K562 (cell line): ENCODE data around the gene LSM14B. TPM values are rescaled to one million over a fixed set of nuclear protein-coding genes. Genes with fewer than 3 reads are reported as not detected.

Source experiments
- ATAC-seq: fragments of 200-7000 bp; cut with Tn5 transposase; 3 replicates; pipeline ENCODE4 v1.9.1; 2020; ENCODE audit warnings: moderate library complexity
- BruUV-seq: library from RNA; stranded (reverse); fragments of 400-500 nt; replicated peaks from 2 replicates; lab custom pipeline; 2021; lab: Mats Ljungman, UMichigan
- CTCF ChIA-PET: fragments of 300-600 bp; formaldehyde crosslinking; extraction: SDS; loops from one replicate; lab custom pipeline; 2021; ENCODE audit warnings: low intra/inter-chr PET ratio; lab: Yijun Ruan, JAX
- POLR2A ChIA-PET: fragments of 300-600, 350-650 bp; sonication (Branson Sonifier 250); formaldehyde crosslinking; extraction: SDS; loops from one replicate; lab custom pipeline; 2021; ENCODE audit warnings: antibody characterized with exemption, inconsistent platforms; lab: Yijun Ruan, JAX
- DNase-seq, 4 experiments: peaks; one replicate each; pipeline versions ENCODE4 v3.0.0 to v3.0.0-alpha.2; 2011 to 2018; ENCODE audit warnings: low spot score in 3 of 4, mixed read lengths in 3 of 4; ENCODE audit errors: extremely low read depth in 1 of 4
- FAIRE-seq: peaks from 2 replicates; lab custom pipeline; 2011; peaks lifted over from hg19 to GRCh38; lab: Jason Lieb, UNC
- H2AFZ ChIP-seq: 2 replicates; pipeline ENCODE4 v1.6.0; 2011; ENCODE audit warnings: low read depth, low read length, control low read depth, inconsistent platforms
- H3K27ac ChIP-seq: fragments of 200-600 bp; 3 replicates; pipeline ENCODE4 v1.8.0; 2011; ENCODE audit warnings: low read depth, mild to moderate bottlenecking, control low read depth, inconsistent platforms, low read length, moderate library complexity, mixed read lengths; ENCODE audit errors: extremely low read depth
- H3K27me3 ChIP-seq, 2 experiments: fragments of 300-600 bp in 1 of 2; 2 replicates in 1 of 2; 3 replicates in 1 of 2; pipeline versions ENCODE4 v1.6.0 to v1.8.0; 2011; ENCODE audit warnings: inconsistent platforms in 2 of 2, low read length in 2 of 2, mild to moderate bottlenecking in 1 of 2, mixed read lengths in 1 of 2, moderate library complexity in 1 of 2; ENCODE audit not compliant: control insufficient read depth in 2 of 2, insufficient read depth in 2 of 2
- H3K36me3 ChIP-seq: fragments of 300-600 bp; 3 replicates; pipeline ENCODE4 v1.8.0; 2011; ENCODE audit warnings: mild to moderate bottlenecking, low read length, inconsistent platforms; ENCODE audit not compliant: control insufficient read depth, insufficient read depth
- H3K4me1 ChIP-seq, 2 experiments: fragments of 200-600 bp in 1 of 2; replicated peaks in 1 of 2; 2 replicates in 1 of 2; 3 replicates in 1 of 2; pipeline versions ENCODE4 v1.5.1 to v1.8.0; 2011; ENCODE audit warnings: inconsistent platforms in 2 of 2, low read length in 2 of 2, mild to moderate bottlenecking in 1 of 2, mixed read lengths in 1 of 2, moderate library complexity in 1 of 2; ENCODE audit not compliant: control insufficient read depth in 2 of 2, insufficient read depth in 2 of 2
- H3K4me2 ChIP-seq: 2 replicates; pipeline ENCODE4 v1.6.1; 2011; ENCODE audit warnings: low read length, control low read depth, inconsistent platforms, mixed read lengths; ENCODE audit not compliant: insufficient read depth
- H3K4me3 ChIP-seq: fragments of 200-600 bp; sonication (generic), shearing (Covaris generic); 2 replicates; pipeline ENCODE4 v1.5.1; 2016; ENCODE audit warnings: control low read depth, inconsistent platforms
- H3K79me2 ChIP-seq: fragments of 200-600 bp; 3 replicates; pipeline ENCODE4 v1.8.0; 2011; ENCODE audit warnings: low read length, inconsistent platforms; ENCODE audit not compliant: control insufficient read depth, insufficient read depth
- H3K9ac ChIP-seq, 2 experiments: 2 replicates each; pipeline versions ENCODE4 v1.6.0 to v1.6.1; 2011; ENCODE audit warnings: low read depth in 2 of 2, low read length in 2 of 2, control low read depth in 1 of 2, inconsistent platforms in 1 of 2, mild to moderate bottlenecking in 1 of 2, mixed read lengths in 1 of 2; ENCODE audit not compliant: insufficient read depth in 1 of 2
- H3K9me1 ChIP-seq: one replicate; pipeline ENCODE4 v1.6.0; 2011; ENCODE audit warnings: inconsistent platforms, mild to moderate bottlenecking, low read length, moderate library complexity; ENCODE audit not compliant: control insufficient read depth, insufficient read depth
- H3K9me3 ChIP-seq: replicated peaks from 2 replicates; pipeline ENCODE4 v1.5.1; 2011; ENCODE audit warnings: low read depth, low read length, inconsistent platforms; ENCODE audit not compliant: control insufficient read depth, insufficient read depth
- H4K20me1 ChIP-seq: replicated peaks from 2 replicates; pipeline ENCODE4 v1.6.1; 2011; ENCODE audit warnings: low read length, inconsistent platforms, mixed read lengths; ENCODE audit not compliant: control insufficient read depth, insufficient read depth
- BRD9 ChIP-seq: fragments of 450-650 bp; IDR thresholded peaks from 2 replicates; pipeline ENCODE4 v1.6.1; 2018; ENCODE audit warnings: low read depth; ENCODE audit not compliant: partially characterized antibody
- CLOCK ChIP-seq: fragments of 250-450 bp; sonication (Bioruptor Pico); IDR thresholded peaks from 2 replicates; pipeline ENCODE4 v1.4.0; 2020; ENCODE audit warnings: mild to moderate bottlenecking, moderate library complexity, borderline replicate concordance
- E4F1 ChIP-seq: fragments of 250-450 bp; sonication (Bioruptor Pico); IDR thresholded peaks from 2 replicates; pipeline ENCODE4 v1.5.0; 2021; ENCODE audit warnings: mild to moderate bottlenecking, borderline replicate concordance
- HOXB6 ChIP-seq: fragments of 250-450 bp; sonication (Bioruptor Pico); IDR thresholded peaks from 2 replicates; pipeline ENCODE4 v1.5.1; 2022; ENCODE audit warnings: mild to moderate bottlenecking, borderline replicate concordance
- POLR2H ChIP-seq: IDR thresholded peaks from 2 replicates; pipeline ENCODE4 v1.6.1; 2016; ENCODE audit warnings: missing genetic modification characterization, low read depth, mild to moderate bottlenecking, control low read depth, missing compliant biosample characterization, moderate library complexity
- SMARCA4 ChIP-seq: fragments of 450-650 bp; IDR thresholded peaks from 2 replicates; pipeline ENCODE4 v1.6.1; 2016
- U2AF2 ChIP-seq: fragments of 200-400 bp; formaldehyde crosslinking; optimal IDR thresholded peaks from 2 replicates; pipeline ENCODE3; 2017; ENCODE audit warnings: low read depth, mild to moderate bottlenecking, low read length
- USF2 ChIP-seq: sonication (generic); formaldehyde crosslinking; IDR thresholded peaks from 2 replicates; pipeline ENCODE4 v1.5.0; 2020; ENCODE audit warnings: missing genetic modification reagents
- WGBS: fragments of 100-300 bp; shearing (Covaris generic); methylation state at CpG from one replicate; pipeline ENCODE4 v1.1.6; 2016; ENCODE audit warnings: low coverage, mixed read lengths; ENCODE audit not compliant: insufficient coverage; ENCODE audit errors: missing lambda C conversion rate; 5-methylcytosine and 5-hydroxymethylcytosine counted together
- in situ Hi-C: fragments of 300-500 bp; cut with MboI; formaldehyde crosslinking; loops from 4 replicates; pipeline ENCODE4 v1.15.0; 2018; ENCODE audit warnings: inconsistent platforms, mixed read lengths
- intact Hi-C: fragments of 100-400 bp; cut with micrococcal nuclease; formaldehyde crosslinking; loops from 2 replicates; pipeline ENCODE4 v1.14.2; 2022
- polyA plus RNA-seq, 8 experiments: library from polyadenylated mRNA; depleted of rRNA in 4 of 8; stranded (reverse) in 5 of 8; unstranded in 3 of 8; fragments of >200 nt; fragmentation: Nextera tagmentation in 2 of 8; fragmentation: Illumina TruSeq in 1 of 8; extraction: Ambion mirVana in 2 of 8; extraction: Trizol in 1 of 8; gene quantifications; 2 replicates each; pipeline versions ENCODE4 v1.2.1 to v1.2.3, GENCODE V29; 2011 to 2014; ENCODE audit warnings: inconsistent platforms in 1 of 8, missing spikeins in 1 of 8
- total RNA-seq, 7 experiments: library from RNA; depleted of rRNA in 6 of 7; stranded (reverse); fragments of >200 nt in 6 of 7; fragmentation: Illumina TruSeq in 2 of 7; extraction: Trizol in 2 of 7; gene quantifications; 2 replicates each; pipeline versions ENCODE4 v1.2.1 to v1.2.3, GENCODE V29; 2011 to 2021; ENCODE audit warnings: low replicate concordance in 1 of 7

Gene LSM14B
- total and polyA plus RNA-seq, 9 of the 15 experiments (the other 6 are each of a cell fraction or from before 2014, with no cell fraction given) = 0.66 to 36.0 (median 20.2) TPM

- no peak for TF ChIP-seq E4F1
- TF ChIP-seq USF2 (CRISPR knock-in tag) = no peak
- no peak for TF ChIP-seq U2AF2
- TF ChIP-seq BRD9 = no peak
Measured at GRCh38 chr20:62096421-62097380, 25.6 kb upstream of the LSM14B start (continued).

GRCh38 chr20:62097881-62098407 is 24.3 kb upstream of the LSM14B start:
- Histone ChIP-seq H2AFZ (no peak overlapping the region), H3K4me1 (peaks cover 0 to 23% of the 10 kb centered on the region in 2 experiments; a peak in 2 of 5 replicates), H3K36me3 (no peaks in the 10 kb centered on the region), H3K79me2 (no peaks in the 10 kb centered on the region), H3K9me1 (no peaks in the 10 kb centered on the region), H3K4me2 (no peak overlapping the region), H3K9me3 (no peaks in the 10 kb centered on the region), H3K4me3 (no peak overlapping the region), H3K27ac (no peak overlapping the region), H4K20me1 (no peaks in the 10 kb centered on the region), H3K9ac (no peak overlapping the region), H3K27me3 (peaks cover 66 to 71% of the 10 kb centered on the region in 2 experiments)
- in situ Hi-C loops = no loop called here
- POLR2A ChIA-PET = no interaction called here
- WGBS = 10% methylated on average over 16 of the region's 16 CpGs
- intact Hi-C loops = no loop called here
- ATAC-seq (no peak), FAIRE-seq (no peak), DNase-seq (no peak)
- CTCF ChIA-PET = no interaction called here
- no TSS peak for BruUV-seq
- no peak for TF ChIP-seq SMARCA4
- TF ChIP-seq HOXB6 (CRISPR knock-in tag) = no peak
- no peak for TF ChIP-seq POLR2H
- TF ChIP-seq CLOCK (CRISPR knock-in tag) = no peak
